Hepatocyte (in vitro differentiated cells): ENCODE measurements around the gene NPB. TPM values are rescaled to one million over a fixed set of nuclear protein-coding genes. Genes with fewer than 3 reads are reported as not detected.

Source experiments
- DNase-seq: peaks from one replicate; pipeline ENCODE4 v3.0.0-alpha.2; 2016; ENCODE audit warnings: low spot score
- H2AFZ ChIP-seq: fragments of 200-600 bp; sonication (generic); 2 replicates; pipeline ENCODE4 v1.6.0; 2016; ENCODE audit warnings: antibody characterized with exemption, mild to moderate bottlenecking
- H3K27ac ChIP-seq: fragments of 200-600 bp; sonication (generic); 2 replicates; pipeline ENCODE4 v1.5.1; 2016; ENCODE audit warnings: mild to moderate bottlenecking
- H3K27me3 ChIP-seq: fragments of 200-600 bp; sonication (generic); 2 replicates; pipeline ENCODE4 v1.6.1; 2016
- H3K36me3 ChIP-seq: fragments of 200-600 bp; sonication (generic); replicated peaks from 2 replicates; pipeline ENCODE4 v1.5.1; 2016; ENCODE audit warnings: low read depth; ENCODE audit not compliant: insufficient read depth
- H3K4me1 ChIP-seq: fragments of 200-600 bp; sonication (generic); 2 replicates; pipeline ENCODE4 v1.5.1; 2016; ENCODE audit warnings: mild to moderate bottlenecking, moderate library complexity; ENCODE audit not compliant: insufficient read depth
- H3K4me2 ChIP-seq: fragments of 200-600 bp; sonication (generic); 2 replicates; pipeline ENCODE4 v1.6.0; 2016
- H3K4me3 ChIP-seq: fragments of 200-600 bp; sonication (generic); 2 replicates; pipeline ENCODE4 v1.5.1; 2016; ENCODE audit warnings: mild to moderate bottlenecking
- H3K79me2 ChIP-seq: fragments of 200-600 bp; sonication (generic); 2 replicates; pipeline ENCODE4 v1.6.0; 2017; ENCODE audit warnings: mild to moderate bottlenecking
- H3K9me2 ChIP-seq: fragments of 200-600 bp; sonication (generic); replicated peaks from 2 replicates; pipeline ENCODE4 v1.6.0; 2017; ENCODE audit warnings: mild to moderate bottlenecking; ENCODE audit not compliant: insufficient read depth
- H3K9me3 ChIP-seq: fragments of 200-600 bp; sonication (generic); 2 replicates; pipeline ENCODE4 v1.5.1; 2016; ENCODE audit warnings: low read depth, mild to moderate bottlenecking
- H4K20me1 ChIP-seq: fragments of 200-600 bp; sonication (generic); 2 replicates; pipeline ENCODE4 v1.6.0; 2016; ENCODE audit warnings: mild to moderate bottlenecking; ENCODE audit not compliant: insufficient read depth, poor library complexity, severe bottlenecking
- EZH2 ChIP-seq: fragments of 200-600 bp; sonication (generic); IDR thresholded peaks from 2 replicates; pipeline ENCODE4 v1.6.1; 2016; ENCODE audit warnings: antibody characterized with exemption, mild to moderate bottlenecking, borderline replicate concordance
- EZH2phosphoT487 ChIP-seq: fragments of 200-600 bp; sonication (generic); IDR thresholded peaks from one replicate; pipeline ENCODE4 v1.6.1; 2018; ENCODE audit warnings: antibody characterized with exemption, mild to moderate bottlenecking, low read depth, moderate library complexity; ENCODE audit not compliant: unreplicated experiment, severe bottlenecking
- WGBS: methylation state at CpG from one replicate; pipeline ENCODE4 v1.1.6; 2016; ENCODE audit warnings: low lambda C conversion rate; ENCODE audit errors: missing lambda C conversion rate; 5-methylcytosine and 5-hydroxymethylcytosine counted together
- polyA plus RNA-seq: library from polyadenylated mRNA; unstranded; fragments of >200 nt; fragmentation: Nextera tagmentation; extraction: Ambion mirVana; gene quantifications from 2 replicates; pipeline ENCODE4 v1.2.1, GENCODE V29; 2016
- total RNA-seq: library from RNA; depleted of rRNA; stranded (reverse); fragments of >200 nt; gene quantifications from 2 replicates; pipeline ENCODE4 v1.2.3, GENCODE V29; 2014
- TF ChIP-seq, protein P1 (sequence below): fragments of 200-600 bp; sonication (generic); IDR thresholded peaks from 2 replicates; pipeline ENCODE4 v1.5.1; 2016; ENCODE audit warnings: antibody characterized with exemption, mild to moderate bottlenecking; ENCODE audit not compliant: poor library complexity

Gene NPB
- total and polyA plus RNA-seq, 2 experiments from 2014 or later: 0.47 to 2.2 TPM

DNA sequence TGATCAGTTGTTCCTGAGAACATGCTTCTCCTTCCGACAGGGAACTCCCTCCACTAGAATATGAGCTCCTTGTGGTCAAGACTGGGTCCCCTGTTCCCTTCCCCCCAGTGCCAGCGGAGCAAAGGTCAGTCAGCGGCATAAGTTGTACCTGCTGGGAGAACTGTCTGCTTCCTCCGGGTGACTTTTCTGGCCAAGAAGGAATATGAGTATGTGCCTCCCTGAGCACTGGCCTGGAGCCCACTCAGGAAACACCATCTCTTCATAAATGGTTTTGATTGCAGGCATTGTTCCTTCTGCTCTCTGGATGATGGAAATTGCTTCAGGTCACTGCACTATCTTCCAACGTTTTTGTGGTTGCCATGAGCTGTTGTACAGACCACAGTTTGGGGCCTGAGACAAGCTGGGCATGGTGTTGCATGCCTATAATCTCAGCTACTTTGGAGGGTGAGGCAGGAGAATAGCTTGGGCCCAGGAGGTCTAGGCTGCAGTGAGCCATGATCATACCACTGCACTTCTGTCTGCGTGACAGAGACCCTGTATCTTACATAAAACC, 38.8 kb upstream of the NPB start:
- H3K4me3 ChIP-seq: no peak overlapping the region
- H3K79me2 ChIP-seq: peaks cover 68% of the 10 kb centered on the region
- no peaks in the 10 kb centered on the region for H3K9me2 ChIP-seq
- H3K4me1 ChIP-seq: peaks cover 48% of the 10 kb centered on the region
- H3K27ac ChIP-seq: peak overlapping the region; percentile 26
- TF ChIP-seq EZH2: no peak
- TF ChIP-seq EZH2phosphoT487: no peak
- TF ChIP-seq, protein P1, sequence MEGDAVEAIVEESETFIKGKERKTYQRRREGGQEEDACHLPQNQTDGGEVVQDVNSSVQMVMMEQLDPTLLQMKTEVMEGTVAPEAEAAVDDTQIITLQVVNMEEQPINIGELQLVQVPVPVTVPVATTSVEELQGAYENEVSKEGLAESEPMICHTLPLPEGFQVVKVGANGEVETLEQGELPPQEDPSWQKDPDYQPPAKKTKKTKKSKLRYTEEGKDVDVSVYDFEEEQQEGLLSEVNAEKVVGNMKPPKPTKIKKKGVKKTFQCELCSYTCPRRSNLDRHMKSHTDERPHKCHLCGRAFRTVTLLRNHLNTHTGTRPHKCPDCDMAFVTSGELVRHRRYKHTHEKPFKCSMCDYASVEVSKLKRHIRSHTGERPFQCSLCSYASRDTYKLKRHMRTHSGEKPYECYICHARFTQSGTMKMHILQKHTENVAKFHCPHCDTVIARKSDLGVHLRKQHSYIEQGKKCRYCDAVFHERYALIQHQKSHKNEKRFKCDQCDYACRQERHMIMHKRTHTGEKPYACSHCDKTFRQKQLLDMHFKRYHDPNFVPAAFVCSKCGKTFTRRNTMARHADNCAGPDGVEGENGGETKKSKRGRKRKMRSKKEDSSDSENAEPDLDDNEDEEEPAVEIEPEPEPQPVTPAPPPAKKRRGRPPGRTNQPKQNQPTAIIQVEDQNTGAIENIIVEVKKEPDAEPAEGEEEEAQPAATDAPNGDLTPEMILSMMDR: no peak
- H3K4me2 ChIP-seq: peak overlapping the region; percentile 96
- peaks cover 25% of the 10 kb centered on the region for H4K20me1 ChIP-seq
- H3K27me3 ChIP-seq: no peaks in the 10 kb centered on the region
- 93% methylated on average over 6 of the region's 6 CpGs for WGBS
- no peaks in the 10 kb centered on the region for H3K36me3 ChIP-seq
- no peak for DNase-seq
- H2AFZ ChIP-seq: no peak overlapping the region
- no peaks in the 10 kb centered on the region for H3K9me3 ChIP-seq

GRCh38 chr17:81863833-81864768, 37.9 kb upstream of the NPB start:
- no peak overlapping the region for H3K27ac ChIP-seq
- no peak overlapping the region for H3K4me2 ChIP-seq
- peaks cover 59% of the 10 kb centered on the region for H3K79me2 ChIP-seq

DNA sequence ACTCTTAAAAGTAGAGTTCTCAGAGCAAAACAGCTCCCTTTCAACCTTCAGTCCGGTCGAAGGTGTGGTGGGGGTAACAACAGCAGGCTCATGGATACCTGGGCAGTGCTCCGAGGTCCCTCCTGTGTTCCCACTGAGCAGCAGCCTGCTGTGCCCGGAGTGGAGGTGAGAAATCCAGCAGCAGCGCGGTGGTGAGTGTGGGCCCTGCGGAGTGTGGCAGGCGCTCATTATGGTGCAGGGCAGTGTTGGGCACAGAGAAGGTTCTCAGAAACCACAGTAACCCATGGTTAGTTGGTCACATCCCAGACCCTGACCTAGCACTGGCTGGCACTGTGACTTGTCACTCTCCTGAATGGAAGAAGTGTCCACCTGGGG, 36.7 kb upstream of the NPB start:
- no peaks in the 10 kb centered on the region for H3K9me3 ChIP-seq
- no peaks in the 10 kb centered on the region for H3K9me2 ChIP-seq
- H3K4me2 ChIP-seq: no peak overlapping the region
- WGBS: 94% methylated on average over 8 of the region's 8 CpGs
- H3K4me3 ChIP-seq: no peak overlapping the region
- H3K79me2 ChIP-seq: peaks cover 58% of the 10 kb centered on the region
- H3K27ac ChIP-seq: no peak overlapping the region
- H3K27me3 ChIP-seq: no peaks in the 10 kb centered on the region
- TF ChIP-seq, protein P1: no peak
- TF ChIP-seq EZH2phosphoT487 (no peak), EZH2 (no peak)
- DNase-seq: no peak
- no peaks in the 10 kb centered on the region for H3K36me3 ChIP-seq
- peaks cover 56% of the 10 kb centered on the region for H3K4me1 ChIP-seq
- H4K20me1 ChIP-seq: peaks cover 28% of the 10 kb centered on the region
- no peak overlapping the region for H2AFZ ChIP-seq

More at GRCh38 chr17:81863833-81864768, 37.9 kb upstream of the NPB start:
- peaks cover 48% of the 10 kb centered on the region for H3K4me1 ChIP-seq
- H2AFZ ChIP-seq: no peak overlapping the region
- 89% methylated on average over 9 of the region's 9 CpGs for WGBS
- peaks cover 25% of the 10 kb centered on the region for H4K20me1 ChIP-seq
- H3K36me3 ChIP-seq: no peaks in the 10 kb centered on the region
- H3K9me2 ChIP-seq: no peaks in the 10 kb centered on the region
- TF ChIP-seq EZH2: no peak
- TF ChIP-seq, protein P1: no peak
- no peak for TF ChIP-seq EZH2phosphoT487
- H3K4me3 ChIP-seq: no peak overlapping the region
- DNase-seq: no peak
- no peaks in the 10 kb centered on the region for H3K27me3 ChIP-seq
- H3K9me3 ChIP-seq: no peaks in the 10 kb centered on the region
